CD14-positive monocyte (primary cell): ENCODE results near the gene FOCAD. TPM values are rescaled to one million over a fixed set of nuclear protein-coding genes. Genes with fewer than 3 reads are reported as not detected.

Experiments
- DNase-seq, 3 donors: peaks; one replicate each; pipeline ENCODE4 v3.0.0-alpha.2; 2011 to 2022
- H2AFZ ChIP-seq: 2 replicates; pipeline ENCODE4 v1.6.0; 2012; ENCODE audit warnings: mild to moderate bottlenecking, low read depth, low read length, inconsistent platforms; ENCODE audit not compliant: insufficient read depth, poor library complexity, severe bottlenecking
- H3K27ac ChIP-seq, 2 donors: 1 replicate in 1 of 2; 2 replicates in 1 of 2; pipeline ENCODE4 v1.5.1; 2012 to 2013; ENCODE audit warnings: low read length in 2 of 2, control low read depth in 1 of 2, inconsistent platforms in 1 of 2, low read depth in 1 of 2, mild to moderate bottlenecking in 1 of 2
- H3K27me3 ChIP-seq, 2 donors: one replicate each; pipeline versions ENCODE4 v1.6.0 to v1.6.1; 2011 to 2013; ENCODE audit warnings: low read length in 2 of 2; ENCODE audit not compliant: control insufficient read depth in 2 of 2, insufficient read depth in 2 of 2
- H3K36me3 ChIP-seq, 2 donors: replicated peaks in 1 of 2; 1 replicate in 1 of 2; 2 replicates in 1 of 2; pipeline versions ENCODE4 v1.5.1 to v1.6.1; 2012 to 2013; ENCODE audit warnings: low read length in 2 of 2, control low read depth in 1 of 2, inconsistent platforms in 1 of 2, mild to moderate bottlenecking in 1 of 2; ENCODE audit not compliant: insufficient read depth in 2 of 2, control insufficient read depth in 1 of 2
- H3K4me1 ChIP-seq, 2 donors: 1 replicate in 1 of 2; 2 replicates in 1 of 2; pipeline versions ENCODE4 v1.5.1 to v1.6.1; 2012 to 2013; ENCODE audit warnings: low read length in 2 of 2, control low read depth in 1 of 2, inconsistent platforms in 1 of 2, mild to moderate bottlenecking in 1 of 2, moderate library complexity in 1 of 2; ENCODE audit not compliant: insufficient read depth in 2 of 2, control insufficient read depth in 1 of 2
- H3K4me2 ChIP-seq: replicated peaks from 2 replicates; pipeline ENCODE3; 2012; ENCODE audit warnings: low read length, moderate library complexity, mild to moderate bottlenecking; ENCODE audit not compliant: poor library complexity, severe bottlenecking; ENCODE audit errors: extremely low read depth
- H3K4me3 ChIP-seq, 3 experiments: fragments of 200-600 bp in 1 of 3; sonication (generic) in 1 of 3; replicated peaks in 1 of 3; 1 replicate in 2 of 3; 2 replicates in 1 of 3; pipeline ENCODE4 v1.5.1; 2011 to 2013; ENCODE audit warnings: low read length in 3 of 3, mild to moderate bottlenecking in 3 of 3, control low read depth in 2 of 3, low read depth in 2 of 3, inconsistent platforms in 1 of 3, moderate library complexity in 1 of 3
- H3K79me2 ChIP-seq: 2 replicates; pipeline ENCODE4 v1.6.0; 2012; ENCODE audit warnings: mild to moderate bottlenecking, control low read depth, inconsistent platforms, low read length, moderate library complexity; ENCODE audit not compliant: insufficient read depth
- H3K9ac ChIP-seq: 2 replicates; pipeline ENCODE4 v1.6.0; 2017; ENCODE audit warnings: low read length, mild to moderate bottlenecking; ENCODE audit not compliant: insufficient read depth, poor library complexity, severe bottlenecking
- H3K9me3 ChIP-seq, 2 donors: replicated peaks in 1 of 2; 1 replicate in 1 of 2; 2 replicates in 1 of 2; pipeline versions ENCODE4 v1.5.1 to v1.6.1; 2012 to 2013; ENCODE audit warnings: low read length in 2 of 2, control low read depth in 1 of 2; ENCODE audit not compliant: control insufficient read depth in 1 of 2, insufficient read depth in 1 of 2
- H4K20me1 ChIP-seq: 2 replicates; pipeline ENCODE4 v1.6.0; 2012; ENCODE audit warnings: mild to moderate bottlenecking, low read length, control low read depth, moderate library complexity; ENCODE audit not compliant: insufficient read depth
- H3K27ac Mint-ChIP-seq, 7 donors: one replicate each; pipeline ENCODE4 v1.8.0; 2020; ENCODE audit warnings: mild to moderate bottlenecking in 7 of 7, mixed read lengths in 7 of 7, moderate library complexity in 6 of 7, inconsistent platforms in 2 of 7
- H3K27me3 Mint-ChIP-seq, 3 donors: one replicate each; pipeline ENCODE4 v1.8.0; 2021 to 2022; ENCODE audit warnings: low read depth in 3 of 3, mild to moderate bottlenecking in 3 of 3, mixed read lengths in 3 of 3, moderate library complexity in 3 of 3, inconsistent platforms in 1 of 3
- H3K36me3 Mint-ChIP-seq, 2 donors: one replicate each; pipeline ENCODE4 v1.8.0; 2020; ENCODE audit warnings: mixed read lengths in 2 of 2, inconsistent platforms in 1 of 2, mild to moderate bottlenecking in 1 of 2
- H3K4me1 Mint-ChIP-seq: one replicate; pipeline ENCODE4 v1.8.0; 2020; ENCODE audit warnings: mild to moderate bottlenecking, mixed read lengths
- H3K4me3 Mint-ChIP-seq, 2 donors: one replicate each; pipeline ENCODE4 v1.8.0; 2020; ENCODE audit warnings: mild to moderate bottlenecking in 2 of 2, mixed read lengths in 2 of 2, moderate library complexity in 1 of 2
- H3K9me3 Mint-ChIP-seq, 7 donors: one replicate each; pipeline ENCODE4 v1.8.0; 2020 to 2022; ENCODE audit warnings: mixed read lengths in 7 of 7, mild to moderate bottlenecking in 6 of 7, moderate library complexity in 6 of 7, inconsistent platforms in 2 of 7
- CTCF ChIP-seq: fragments of 200-600 bp; IDR thresholded peaks from one replicate; pipeline ENCODE4 v1.8.0; 2022; ENCODE audit warnings: antibody characterized with exemption, mild to moderate bottlenecking
- WGBS: methylation state at CpG from one replicate; pipeline ENCODE4 v1.1.5; 2013; ENCODE audit warnings: missing lambda C conversion rate; ENCODE audit not compliant: insufficient coverage; 5-methylcytosine and 5-hydroxymethylcytosine counted together
- intact Hi-C, 2 donors: fragments of 100-400 bp; cut with micrococcal nuclease; formaldehyde crosslinking; loops; one replicate each; pipeline versions ENCODE4 v1.15.0 to v1.15.1; 2023
- polyA plus RNA-seq, 3 donors: library from polyadenylated mRNA; depleted of rRNA in 1 of 3; unstranded in 2 of 3; stranded (reverse) in 1 of 3; fragments of 300-500 nt in 2 of 3; fragments of >200 nt in 1 of 3; fragmentation: Illumina TruSeq in 2 of 3; gene quantifications; 1 replicate in 2 of 3; 2 replicates in 1 of 3; pipeline ENCODE4 v1.2.3, GENCODE V29; 2012 to 2021

The FOCAD gene
- polyA plus RNA-seq, 3 donors = 4.9 to 6.3 (median 5.1) TPM

- no peak overlapping the region for H2AFZ ChIP-seq
- no peak for TF ChIP-seq CTCF
- no peak for DNase-seq
- no peak overlapping the region for H3K9ac ChIP-seq
- H4K20me1 ChIP-seq = no peaks in the 10 kb centered on the region
- no peak overlapping the region for H3K27ac ChIP-seq
- Mint-ChIP-seq H3K9me3 (no peaks in the 10 kb centered on the region), H3K27me3 (no peaks in the 10 kb centered on the region), H3K4me1 (no peaks in the 10 kb centered on the region), H3K36me3 (peaks cover 10 to 17% of the 10 kb centered on the region in 2 donors), H3K27ac (no peak overlapping the region), H3K4me3 (no peak overlapping the region)
- H3K4me2 ChIP-seq = no peak overlapping the region
- no peaks in the 10 kb centered on the region for H3K27me3 ChIP-seq
- H3K9me3 ChIP-seq = no peaks in the 10 kb centered on the region
- no peak overlapping the region for H3K4me3 ChIP-seq
- H3K79me2 ChIP-seq = no peaks in the 10 kb centered on the region
- H3K4me1 ChIP-seq = no peaks in the 10 kb centered on the region
- peaks cover 0 to 11% of the 10 kb centered on the region in 2 donors for H3K36me3 ChIP-seq
- intact Hi-C loops = no loop called here
- 80% methylated on average over 1 of the region's 2 CpGs for WGBS
These were observed 224.4 kb downstream of the FOCAD start for GRCh38 chr9:20908461-20908860.

- H3K36me3 ChIP-seq = peaks cover 0 to 29% of the 10 kb centered on the region in 2 donors
- 100% methylated on average over 2 of the region's 6 CpGs for WGBS
- intact Hi-C loops = no loop called here
These were observed 230.5 kb downstream of the FOCAD start for GRCh38 chr9:20914556-20914955.

More at GRCh38 chr9:20914556-20914955, 230.5 kb downstream of the FOCAD start:
- Mint-ChIP-seq H3K27ac (no peak overlapping the region), H3K4me3 (no peak overlapping the region), H3K9me3 (peaks cover 0 to 16% (median 7%) of the 10 kb centered on the region in 7 donors), H3K27me3 (no peaks in the 10 kb centered on the region), H3K4me1 (no peaks in the 10 kb centered on the region), H3K36me3 (peaks cover 32 to 45% of the 10 kb centered on the region in 2 donors)
- no peaks in the 10 kb centered on the region for H4K20me1 ChIP-seq
- DNase-seq = no peak
- no peak overlapping the region for H3K4me2 ChIP-seq
- H3K4me1 ChIP-seq = no peaks in the 10 kb centered on the region
- H3K27ac ChIP-seq = no peak overlapping the region
- H3K4me3 ChIP-seq = no peak overlapping the region
- no peak overlapping the region for H2AFZ ChIP-seq
- no peak overlapping the region for H3K9ac ChIP-seq
- no peak for TF ChIP-seq CTCF
- H3K27me3 ChIP-seq = no peaks in the 10 kb centered on the region
- H3K9me3 ChIP-seq = no peaks in the 10 kb centered on the region
- H3K79me2 ChIP-seq = no peaks in the 10 kb centered on the region
